ENCODE results near the gene NAGS.
"Not testable (repeated sequence)": the region's sequence is repeated elsewhere in the genome, so short reads cannot be mapped to it uniquely, and the experiment has no call there.

GRCh38 chr17:43972444-43973212 is 31.8 kb upstream of the NAGS start:
- not testable (repeated sequence) for TF ChIP-seq CTCF (IDR thresholded peaks at IDR 0.05); BHLHE40 (IDR thresholded peaks at IDR 0.05; ENCODE audit: low read depth, low read length); HDAC2 (IDR thresholded peaks at IDR 0.05); MAFK (IDR thresholded peaks at IDR 0.05; ENCODE audit: partially characterized antibody); MYC (IDR thresholded peaks at IDR 0.05; ENCODE audit: borderline replicate concordance, low read length); CHD4 (IDR thresholded peaks at IDR 0.05; ENCODE audit: borderline replicate concordance); USF2 (IDR thresholded peaks at IDR 0.05); POLR2A (IDR thresholded peaks at IDR 0.05; ENCODE audit: low read length); MAX (IDR thresholded peaks at IDR 0.05); BCL3 (IDR thresholded peaks at IDR 0.05); EP300 (IDR thresholded peaks at IDR 0.05); PBX3 (IDR thresholded peaks at IDR 0.05); KDM1A (IDR thresholded peaks at IDR 0.05; ENCODE audit: low read depth); JUNB (IDR thresholded peaks at IDR 0.05)
